CD14-positive monocyte (primary cell): ENCODE data around the gene LRRC45. TPM values are rescaled to one million over a fixed set of nuclear protein-coding genes. Genes with fewer than 3 reads are reported as not detected.

Experiments
- DNase-seq, 3 donors: peaks; one replicate each; pipeline ENCODE4 v3.0.0-alpha.2; 2011 to 2022
- H2AFZ ChIP-seq: 2 replicates; pipeline ENCODE4 v1.6.0; 2012; ENCODE audit warnings: mild to moderate bottlenecking, low read depth, low read length, inconsistent platforms; ENCODE audit not compliant: insufficient read depth, poor library complexity, severe bottlenecking
- H3K27ac ChIP-seq, 2 donors: 1 replicate in 1 of 2; 2 replicates in 1 of 2; pipeline ENCODE4 v1.5.1; 2012 to 2013; ENCODE audit warnings: low read length in 2 of 2, control low read depth in 1 of 2, inconsistent platforms in 1 of 2, low read depth in 1 of 2, mild to moderate bottlenecking in 1 of 2
- H3K27me3 ChIP-seq, 2 donors: one replicate each; pipeline versions ENCODE4 v1.6.0 to v1.6.1; 2011 to 2013; ENCODE audit warnings: low read length in 2 of 2; ENCODE audit not compliant: control insufficient read depth in 2 of 2, insufficient read depth in 2 of 2
- H3K36me3 ChIP-seq, 2 donors: replicated peaks in 1 of 2; 1 replicate in 1 of 2; 2 replicates in 1 of 2; pipeline versions ENCODE4 v1.5.1 to v1.6.1; 2012 to 2013; ENCODE audit warnings: low read length in 2 of 2, control low read depth in 1 of 2, inconsistent platforms in 1 of 2, mild to moderate bottlenecking in 1 of 2; ENCODE audit not compliant: insufficient read depth in 2 of 2, control insufficient read depth in 1 of 2
- H3K4me1 ChIP-seq, 2 donors: 1 replicate in 1 of 2; 2 replicates in 1 of 2; pipeline versions ENCODE4 v1.5.1 to v1.6.1; 2012 to 2013; ENCODE audit warnings: low read length in 2 of 2, control low read depth in 1 of 2, inconsistent platforms in 1 of 2, mild to moderate bottlenecking in 1 of 2, moderate library complexity in 1 of 2; ENCODE audit not compliant: insufficient read depth in 2 of 2, control insufficient read depth in 1 of 2
- H3K4me2 ChIP-seq: replicated peaks from 2 replicates; pipeline ENCODE3; 2012; ENCODE audit warnings: low read length, moderate library complexity, mild to moderate bottlenecking; ENCODE audit not compliant: poor library complexity, severe bottlenecking; ENCODE audit errors: extremely low read depth
- H3K4me3 ChIP-seq, 3 experiments: fragments of 200-600 bp in 1 of 3; sonication (generic) in 1 of 3; replicated peaks in 1 of 3; 1 replicate in 2 of 3; 2 replicates in 1 of 3; pipeline ENCODE4 v1.5.1; 2011 to 2013; ENCODE audit warnings: low read length in 3 of 3, mild to moderate bottlenecking in 3 of 3, control low read depth in 2 of 3, low read depth in 2 of 3, inconsistent platforms in 1 of 3, moderate library complexity in 1 of 3
- H3K79me2 ChIP-seq: 2 replicates; pipeline ENCODE4 v1.6.0; 2012; ENCODE audit warnings: mild to moderate bottlenecking, control low read depth, inconsistent platforms, low read length, moderate library complexity; ENCODE audit not compliant: insufficient read depth
- H3K9ac ChIP-seq: 2 replicates; pipeline ENCODE4 v1.6.0; 2017; ENCODE audit warnings: low read length, mild to moderate bottlenecking; ENCODE audit not compliant: insufficient read depth, poor library complexity, severe bottlenecking
- H3K9me3 ChIP-seq, 2 donors: replicated peaks in 1 of 2; 1 replicate in 1 of 2; 2 replicates in 1 of 2; pipeline versions ENCODE4 v1.5.1 to v1.6.1; 2012 to 2013; ENCODE audit warnings: low read length in 2 of 2, control low read depth in 1 of 2; ENCODE audit not compliant: control insufficient read depth in 1 of 2, insufficient read depth in 1 of 2
- H4K20me1 ChIP-seq: 2 replicates; pipeline ENCODE4 v1.6.0; 2012; ENCODE audit warnings: mild to moderate bottlenecking, low read length, control low read depth, moderate library complexity; ENCODE audit not compliant: insufficient read depth
- H3K27ac Mint-ChIP-seq, 7 donors: one replicate each; pipeline ENCODE4 v1.8.0; 2020; ENCODE audit warnings: mild to moderate bottlenecking in 7 of 7, mixed read lengths in 7 of 7, moderate library complexity in 6 of 7, inconsistent platforms in 2 of 7
- H3K27me3 Mint-ChIP-seq, 3 donors: one replicate each; pipeline ENCODE4 v1.8.0; 2021 to 2022; ENCODE audit warnings: low read depth in 3 of 3, mild to moderate bottlenecking in 3 of 3, mixed read lengths in 3 of 3, moderate library complexity in 3 of 3, inconsistent platforms in 1 of 3
- H3K36me3 Mint-ChIP-seq, 2 donors: one replicate each; pipeline ENCODE4 v1.8.0; 2020; ENCODE audit warnings: mixed read lengths in 2 of 2, inconsistent platforms in 1 of 2, mild to moderate bottlenecking in 1 of 2
- H3K4me1 Mint-ChIP-seq: one replicate; pipeline ENCODE4 v1.8.0; 2020; ENCODE audit warnings: mild to moderate bottlenecking, mixed read lengths
- H3K4me3 Mint-ChIP-seq, 2 donors: one replicate each; pipeline ENCODE4 v1.8.0; 2020; ENCODE audit warnings: mild to moderate bottlenecking in 2 of 2, mixed read lengths in 2 of 2, moderate library complexity in 1 of 2
- H3K9me3 Mint-ChIP-seq, 7 donors: one replicate each; pipeline ENCODE4 v1.8.0; 2020 to 2022; ENCODE audit warnings: mixed read lengths in 7 of 7, mild to moderate bottlenecking in 6 of 7, moderate library complexity in 6 of 7, inconsistent platforms in 2 of 7
- CTCF ChIP-seq: fragments of 200-600 bp; IDR thresholded peaks from one replicate; pipeline ENCODE4 v1.8.0; 2022; ENCODE audit warnings: antibody characterized with exemption, mild to moderate bottlenecking
- WGBS: methylation state at CpG from one replicate; pipeline ENCODE4 v1.1.5; 2013; ENCODE audit warnings: missing lambda C conversion rate; ENCODE audit not compliant: insufficient coverage; 5-methylcytosine and 5-hydroxymethylcytosine counted together
- intact Hi-C, 2 donors: fragments of 100-400 bp; cut with micrococcal nuclease; formaldehyde crosslinking; loops; one replicate each; pipeline versions ENCODE4 v1.15.0 to v1.15.1; 2023
- polyA plus RNA-seq, 3 donors: library from polyadenylated mRNA; depleted of rRNA in 1 of 3; unstranded in 2 of 3; stranded (reverse) in 1 of 3; fragments of 300-500 nt in 2 of 3; fragments of >200 nt in 1 of 3; fragmentation: Illumina TruSeq in 2 of 3; gene quantifications; 1 replicate in 2 of 3; 2 replicates in 1 of 3; pipeline ENCODE4 v1.2.3, GENCODE V29; 2012 to 2021

Gene LRRC45
- polyA plus RNA-seq, 3 donors = 2.6 to 12.2 (median 3.4) TPM

- WGBS = 94% methylated on average over 28 of the region's 29 CpGs
- no peak for TF ChIP-seq CTCF
- H3K27me3 Mint-ChIP-seq = no peaks in the 10 kb centered on the region
These were observed 33.9 kb downstream of the LRRC45 start for GRCh38 chr17:82056729-82057621.

GRCh38 chr17:82058230-82058854 is 35.2 kb downstream of the LRRC45 start:
- peaks cover 15% of the 10 kb centered on the region for H4K20me1 ChIP-seq
- no peak overlapping the region for H3K9ac ChIP-seq
- Mint-ChIP-seq H3K4me1 (peaks cover 3% of the 10 kb centered on the region), H3K27me3 (no peaks in the 10 kb centered on the region), H3K9me3 (no peaks in the 10 kb centered on the region), H3K36me3 (peaks cover 36 to 79% of the 10 kb centered on the region in 2 donors), H3K27ac (no peak overlapping the region), H3K4me3 (no peak overlapping the region)
- intact Hi-C loops = no loop called here
- H3K27ac ChIP-seq = no peak overlapping the region
- no peak for DNase-seq
- H3K4me2 ChIP-seq = no peak overlapping the region
- no peak overlapping the region for H2AFZ ChIP-seq
- H3K79me2 ChIP-seq = peaks cover 8% of the 10 kb centered on the region
- H3K4me3 ChIP-seq = no peak overlapping the region
- 85% methylated on average over 17 of the region's 17 CpGs for WGBS
- no peaks in the 10 kb centered on the region for H3K27me3 ChIP-seq
- peaks cover 0 to 3% of the 10 kb centered on the region in 2 donors for H3K4me1 ChIP-seq
- TF ChIP-seq CTCF = no peak
- peaks cover 95 to 96% of the 10 kb centered on the region in 2 donors for H3K36me3 ChIP-seq
- no peaks in the 10 kb centered on the region for H3K9me3 ChIP-seq

More at GRCh38 chr17:82056729-82057621, 33.9 kb downstream of the LRRC45 start:
- Histone ChIP-seq H3K4me3 (no peak overlapping the region), H3K4me1 (peaks cover 12 to 16% of the 10 kb centered on the region in 2 donors), H4K20me1 (peaks cover 27% of the 10 kb centered on the region), H3K79me2 (peaks cover 21% of the 10 kb centered on the region), H2AFZ (no peak overlapping the region), H3K9me3 (no peaks in the 10 kb centered on the region), H3K9ac (no peak overlapping the region), H3K36me3 (peaks cover 82 to 84% of the 10 kb centered on the region in 2 donors), H3K27ac (no peak overlapping the region), H3K27me3 (no peaks in the 10 kb centered on the region), H3K4me2 (no peak overlapping the region)
- no peaks in the 10 kb centered on the region for H3K9me3 Mint-ChIP-seq
- H3K4me1 Mint-ChIP-seq = peaks cover 9% of the 10 kb centered on the region
- H3K36me3 Mint-ChIP-seq = peaks cover 33 to 78% of the 10 kb centered on the region in 2 donors
- no peak overlapping the region for H3K4me3 Mint-ChIP-seq
- peak overlapping the region in 1 of 7 donors; percentile 22 for H3K27ac Mint-ChIP-seq
- intact Hi-C loops = no loop called here
- DNase-seq = no peak
